Esophagus muscularis mucosa (tissue), 4 donors: Measurements from ENCODE around the gene DNAH17. TPM values are rescaled to one million over a fixed set of nuclear protein-coding genes. Genes with fewer than 3 reads are reported as not detected.

Experiments used
- DNase-seq: peaks from one replicate; pipeline ENCODE4 v3.0.0-alpha.2; 2017; ENCODE audit errors: extremely low spot score
- H3K27ac ChIP-seq, 4 donors: fragments of 200-600 bp; sonication (generic); replicated peaks in 1 of 4; 1 replicate in 3 of 4; 2 replicates in 1 of 4; pipeline ENCODE4 v1.5.1; 2016 to 2019; ENCODE audit warnings: mild to moderate bottlenecking in 1 of 4
- H3K27me3 ChIP-seq, 4 donors: fragments of 200-600 bp; sonication (generic); one replicate each; pipeline versions ENCODE4 v1.5.1 to v1.6.0; 2016 to 2019
- H3K36me3 ChIP-seq, 4 donors: fragments of 200-600 bp; sonication (generic); one replicate each; pipeline ENCODE4 v1.5.1; 2016 to 2019
- H3K4me1 ChIP-seq, 4 donors: fragments of 200-600 bp; sonication (generic); one replicate each; pipeline ENCODE4 v1.5.1; 2016 to 2019
- H3K4me3 ChIP-seq, 4 donors: fragments of 200-600 bp; sonication (generic); 1 replicate in 2 of 4; 2 replicates in 2 of 4; pipeline ENCODE4 v1.5.1; 2016 to 2019; ENCODE audit warnings: mild to moderate bottlenecking in 4 of 4, moderate library complexity in 1 of 4
- H3K9me3 ChIP-seq, 4 donors: fragments of 200-600 bp; sonication (generic); 1 replicate in 3 of 4; 2 replicates in 1 of 4; pipeline ENCODE4 v1.5.1; 2016 to 2019
- CTCF ChIP-seq, 3 experiments: fragments of 200-600 bp in 2 of 3; fragments of 450-650 bp in 1 of 3; sonication (generic) in 2 of 3; IDR thresholded peaks; one replicate each; pipeline ENCODE4 v1.5.1; 2017 to 2019; ENCODE audit warnings: antibody characterized with exemption in 3 of 3, mild to moderate bottlenecking in 2 of 3, moderate library complexity in 1 of 3
- EP300 ChIP-seq: sonication (generic); formaldehyde crosslinking; IDR thresholded peaks from one replicate; pipeline ENCODE4 v1.6.1; 2017; ENCODE audit warnings: antibody characterized with exemption
- POLR2A ChIP-seq: fragments of 450-650 bp; IDR thresholded peaks from one replicate; pipeline ENCODE4 v1.6.1; 2017; ENCODE audit warnings: antibody characterized with exemption, moderate library complexity, mild to moderate bottlenecking, low read depth
- POLR2AphosphoS5 ChIP-seq, 2 donors: sonication (generic); formaldehyde crosslinking; IDR thresholded peaks; one replicate each; pipeline ENCODE4 v1.6.1; 2017; ENCODE audit warnings: antibody characterized with exemption in 2 of 2
- WGBS: methylation state at CpG from one replicate; pipeline ENCODE4 v1.1.5; 2018; 5-methylcytosine and 5-hydroxymethylcytosine counted together
- intact Hi-C: fragments of 100-400 bp; cut with DNase I; formaldehyde crosslinking; loops from one replicate; pipeline ENCODE4 v1.15.1; 2023
- total RNA-seq, 4 donors: library from RNA; depleted of rRNA; stranded (reverse); fragments of >200 nt; gene quantifications; one replicate each; pipeline versions ENCODE4 v1.1.0 to v1.2.1, GENCODE V29; 2016

The DNAH17 gene
- total RNA-seq, 4 donors from 2014 or later = not detected

- Histone ChIP-seq H3K36me3 (peaks cover 4 to 61% (median 39%) of the 10 kb centered on the region in 4 donors), H3K9me3 (no peaks in the 10 kb centered on the region), H3K27ac (no peak overlapping the region), H3K27me3 (no peaks in the 10 kb centered on the region), H3K4me3 (no peak overlapping the region), H3K4me1 (peaks cover 35 to 61% (median 48%) of the 10 kb centered on the region in 4 donors)
- WGBS = 73% methylated on average over 12 of the region's 12 CpGs
- intact Hi-C loops = no loop called here
- no peak for DNase-seq
- TF ChIP-seq EP300 (no peak), POLR2AphosphoS5 (IDR thresholded peaks at IDR 0.05) (no peak)
Measured at GRCh38 chr17:78409191-78409928, 167.8 kb downstream of the DNAH17 start.

GRCh38 chr17:78408476-78409050, 168.6 kb downstream of the DNAH17 start:
- no peak overlapping the region for H3K27ac ChIP-seq

DNA sequence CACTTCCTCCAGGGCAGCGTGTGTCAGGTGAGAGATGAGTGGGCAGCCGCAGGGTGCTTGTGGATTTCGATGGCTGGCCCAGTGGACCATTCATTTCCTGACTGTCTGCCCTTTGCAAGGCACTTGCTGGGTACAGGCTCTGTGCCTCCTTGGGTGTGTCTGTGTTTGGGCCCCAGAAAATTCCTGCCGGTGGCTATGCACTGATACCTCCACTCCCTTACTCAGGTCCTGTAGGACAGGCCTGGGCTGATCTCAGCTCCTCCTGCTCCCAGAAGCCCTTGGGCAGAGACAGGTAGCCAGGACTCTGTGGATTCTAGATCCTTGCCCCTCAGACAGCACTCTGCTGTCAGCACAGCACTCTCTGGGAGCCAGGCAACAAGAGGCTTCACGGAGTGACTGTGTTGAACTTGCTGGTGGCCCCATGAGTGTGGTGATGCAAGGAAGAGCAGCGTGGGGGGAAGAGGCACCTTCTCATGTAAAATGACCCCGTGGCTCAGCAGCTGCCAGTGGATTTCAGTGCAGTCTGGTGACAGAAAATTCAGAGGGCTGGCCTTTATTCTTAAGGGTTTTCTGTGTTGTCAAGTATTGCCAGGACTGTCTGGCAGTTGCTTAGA, 169.7 kb downstream of the DNAH17 start:
- H3K4me1 ChIP-seq = peaks cover 16 to 42% (median 29%) of the 10 kb centered on the region in 4 donors
- no peak for DNase-seq
- peaks cover 18 to 63% (median 48%) of the 10 kb centered on the region in 4 donors for H3K36me3 ChIP-seq
- no peak overlapping the region for H3K4me3 ChIP-seq
- H3K27ac ChIP-seq = no peak overlapping the region
- 92% methylated on average over 6 of the region's 7 CpGs for WGBS
- intact Hi-C loops = no loop called here
- no peaks in the 10 kb centered on the region for H3K9me3 ChIP-seq
- TF ChIP-seq EP300 = no peak
- no peak for TF ChIP-seq CTCF (IDR thresholded peaks at IDR 0.05)
- no peaks in the 10 kb centered on the region for H3K27me3 ChIP-seq

More at GRCh38 chr17:78408476-78409050, 168.6 kb downstream of the DNAH17 start:
- WGBS = 83% methylated on average over 18 of the region's 23 CpGs
- Histone ChIP-seq H3K4me3 (no peak overlapping the region), H3K36me3 (peaks cover 10 to 63% (median 46%) of the 10 kb centered on the region in 4 donors), H3K4me1 (peaks cover 27 to 53% (median 40%) of the 10 kb centered on the region in 4 donors), H3K9me3 (no peaks in the 10 kb centered on the region), H3K27me3 (no peaks in the 10 kb centered on the region)
- intact Hi-C loops = no loop called here
- TF ChIP-seq CTCF (IDR thresholded peaks at IDR 0.05) = no peak
- no peak for TF ChIP-seq EP300
- TF ChIP-seq POLR2A = no peak
- TF ChIP-seq POLR2AphosphoS5 (IDR thresholded peaks at IDR 0.05) = no peak
- DNase-seq = no peak

DNA sequence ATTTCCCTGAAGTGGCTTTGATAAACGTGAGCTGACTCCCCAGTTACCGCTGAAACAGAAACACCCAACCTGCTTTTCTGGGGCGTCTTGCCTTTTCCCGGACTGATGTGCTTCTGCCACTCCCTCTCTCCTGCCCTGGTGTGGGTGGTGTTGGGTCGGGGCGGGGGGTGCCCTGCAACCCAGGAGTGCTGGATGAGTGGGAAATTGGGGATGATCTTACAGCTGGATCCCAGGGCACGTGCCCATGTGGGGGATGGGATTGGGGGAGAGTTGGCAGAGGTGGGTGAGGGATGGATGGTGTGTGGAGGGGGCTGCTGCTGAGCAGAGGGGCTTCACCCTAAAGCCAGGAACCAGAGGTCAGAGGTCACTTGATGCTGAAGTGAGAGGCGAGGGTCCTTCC, 170.3 kb downstream of the DNAH17 start:
- WGBS = 93% methylated on average over 5 of the region's 8 CpGs
- no peak overlapping the region for H3K4me3 ChIP-seq
- H3K4me1 ChIP-seq = peaks cover 15 to 40% (median 25%) of the 10 kb centered on the region in 4 donors
- H3K27me3 ChIP-seq = no peaks in the 10 kb centered on the region
- DNase-seq = no peak
- H3K27ac ChIP-seq = no peak overlapping the region
- no peak for TF ChIP-seq POLR2AphosphoS5 (IDR thresholded peaks at IDR 0.05)
- no peak for TF ChIP-seq POLR2A
- TF ChIP-seq CTCF (IDR thresholded peaks at IDR 0.05) = no peak
- no peak for TF ChIP-seq EP300
- no peaks in the 10 kb centered on the region for H3K9me3 ChIP-seq
- H3K36me3 ChIP-seq = peaks cover 24 to 67% (median 53%) of the 10 kb centered on the region in 4 donors
- intact Hi-C loops = no loop called here

DNA sequence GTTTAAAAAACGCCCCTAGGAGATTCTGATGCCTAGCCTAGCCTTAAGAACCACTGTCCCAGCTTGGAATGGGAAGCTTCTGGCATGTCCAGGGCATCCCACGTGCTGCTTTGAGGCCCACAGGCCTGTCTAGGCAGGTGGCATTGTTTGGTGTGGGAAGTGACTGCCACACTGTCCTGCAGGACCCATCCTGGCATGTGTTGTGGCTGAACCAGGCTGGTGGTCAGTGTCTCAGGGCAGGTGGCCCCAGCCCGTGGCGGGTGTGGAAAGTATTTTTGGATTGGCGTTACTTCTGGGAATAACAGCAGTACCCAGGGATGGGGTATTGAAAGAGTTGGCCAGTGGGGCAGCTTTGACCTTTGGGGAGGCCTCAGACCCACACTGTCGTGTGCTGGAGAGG, 170.8 kb downstream of the DNAH17 start:
- Histone ChIP-seq H3K27ac (no peak overlapping the region), H3K9me3 (no peaks in the 10 kb centered on the region), H3K27me3 (no peaks in the 10 kb centered on the region), H3K36me3 (peaks cover 29 to 71% (median 58%) of the 10 kb centered on the region in 4 donors), H3K4me3 (no peak overlapping the region), H3K4me1 (peaks cover 15 to 38% (median 23%) of the 10 kb centered on the region in 4 donors)
- no peak for TF ChIP-seq POLR2AphosphoS5 (IDR thresholded peaks at IDR 0.05)
- no peak for TF ChIP-seq CTCF (IDR thresholded peaks at IDR 0.05)
- no peak for TF ChIP-seq EP300
- no peak for TF ChIP-seq POLR2A
- DNase-seq = no peak
- intact Hi-C loops = no loop called here
- WGBS = 90% methylated on average over 6 of the region's 6 CpGs
